HG03066 (cell line): ENCODE results near the gene MS4A4E.
"Not testable (repeated sequence)": the region's sequence is repeated elsewhere in the genome, so short reads cannot be mapped to it uniquely, and the experiment has no call there.

Experiments
- ATAC-seq: cut with Tn5 transposase; IDR thresholded peaks from one replicate; pipeline ENCODE4 v1.9.1; 2021; ENCODE audit warnings: low read depth; ENCODE audit not compliant: unreplicated experiment

MS4A4E gene

DNA sequence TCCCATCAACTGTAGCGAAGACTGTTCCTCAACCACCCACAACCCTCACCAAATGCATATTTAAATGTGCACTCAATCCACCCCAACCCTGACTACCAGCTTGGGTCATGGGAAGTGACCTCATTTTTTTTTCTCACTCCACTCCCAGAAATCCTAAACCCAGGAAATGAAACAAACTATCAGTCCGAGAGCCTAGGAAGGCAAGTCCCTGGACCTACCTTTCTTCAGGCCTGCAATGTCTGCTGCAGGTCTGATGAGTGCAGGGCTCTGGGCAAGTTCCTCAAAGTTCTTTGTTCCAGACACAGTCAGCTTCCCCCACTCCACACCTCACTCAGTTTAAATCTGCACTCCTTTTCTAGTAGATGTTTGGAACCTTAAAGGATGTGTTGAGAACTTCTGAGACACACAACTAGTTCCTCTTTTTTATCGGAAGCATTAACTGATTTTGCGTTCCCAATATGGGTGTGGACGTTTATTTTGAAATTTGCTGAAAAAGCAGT lies at the start of gene MS4A4E:
Gene MS4A4E, minus strand, starts transcription at position 398 of the 500 bp plus-strand sequence. CDS start 13,082 bp downstream, outside the sequence.
- no peak for ATAC-seq

DNA sequence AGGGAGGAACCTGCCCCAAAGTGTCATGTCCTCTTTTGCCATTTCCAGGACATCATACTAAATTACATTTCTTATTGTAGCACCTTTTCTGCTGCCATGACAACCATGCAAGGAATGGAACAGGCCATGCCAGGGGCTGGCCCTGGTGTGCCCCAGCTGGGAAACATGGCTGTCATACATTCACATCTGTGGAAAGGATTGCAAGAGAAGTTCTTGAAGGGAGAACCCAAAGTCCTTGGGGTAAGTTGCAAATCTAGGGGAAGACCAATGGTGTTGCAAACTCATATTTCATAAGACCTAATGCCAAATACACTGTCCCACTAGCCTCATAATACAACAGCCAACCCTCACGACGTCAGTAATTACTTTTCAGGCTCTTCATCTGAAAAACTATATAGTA lies 49.2 kb upstream of the MS4A4E start:
- ATAC-seq = no peak

DNA sequence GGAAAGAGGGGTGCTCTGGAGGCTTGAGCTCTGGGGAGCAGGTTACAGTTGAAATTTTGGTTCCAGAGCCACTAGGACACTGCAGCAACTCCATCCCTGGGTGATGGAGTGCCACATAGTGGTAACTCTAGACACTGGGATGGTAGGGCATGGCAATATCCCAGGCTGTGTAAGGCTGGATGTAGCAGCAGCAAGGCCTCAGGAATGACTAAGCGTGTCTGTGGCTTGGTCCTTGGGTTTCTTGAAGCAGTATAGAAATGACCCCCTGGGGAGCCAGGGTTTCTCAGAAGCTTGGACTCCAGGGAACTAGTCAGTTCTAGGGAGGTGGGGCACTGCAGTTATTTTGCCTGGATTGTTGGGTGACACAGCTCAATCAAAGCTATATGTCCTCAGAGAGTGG lies 45.6 kb upstream of the MS4A4E start:
- no peak for ATAC-seq

DNA sequence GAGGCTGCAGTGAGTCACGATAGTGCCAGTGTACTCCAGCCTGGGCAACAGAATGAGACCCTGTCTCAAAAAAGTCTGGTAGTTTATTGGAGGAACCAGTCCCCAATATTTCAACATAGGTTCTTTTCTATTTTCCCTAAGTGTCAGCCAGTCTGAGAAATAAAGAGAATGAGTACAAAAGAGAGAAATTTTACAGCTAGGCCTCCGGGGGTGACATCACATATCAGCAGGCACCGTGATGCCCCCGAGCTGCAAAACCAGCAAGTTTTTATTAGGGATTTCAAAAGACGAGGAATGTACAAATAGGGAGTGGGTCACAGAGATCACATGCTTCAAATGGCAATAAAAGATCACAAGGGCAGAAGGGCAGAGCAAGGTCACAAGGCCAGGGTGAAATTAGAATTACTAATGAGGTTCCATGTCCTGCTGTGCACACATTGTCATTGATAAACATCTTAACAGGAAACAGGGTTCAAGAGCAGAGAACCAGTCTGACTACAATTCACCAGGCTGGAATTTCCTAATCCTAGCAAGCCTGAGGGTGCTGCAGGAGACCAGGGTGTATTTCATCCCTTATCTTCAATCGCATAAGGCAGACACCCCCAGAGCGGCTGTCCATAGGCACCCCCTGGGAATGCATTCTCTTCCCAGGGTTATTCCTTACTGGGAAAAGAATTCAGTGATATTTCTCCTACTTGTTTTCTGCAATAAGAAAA lies 42.6 kb upstream of the MS4A4E start:
- not testable (repeated sequence) for ATAC-seq

DNA sequence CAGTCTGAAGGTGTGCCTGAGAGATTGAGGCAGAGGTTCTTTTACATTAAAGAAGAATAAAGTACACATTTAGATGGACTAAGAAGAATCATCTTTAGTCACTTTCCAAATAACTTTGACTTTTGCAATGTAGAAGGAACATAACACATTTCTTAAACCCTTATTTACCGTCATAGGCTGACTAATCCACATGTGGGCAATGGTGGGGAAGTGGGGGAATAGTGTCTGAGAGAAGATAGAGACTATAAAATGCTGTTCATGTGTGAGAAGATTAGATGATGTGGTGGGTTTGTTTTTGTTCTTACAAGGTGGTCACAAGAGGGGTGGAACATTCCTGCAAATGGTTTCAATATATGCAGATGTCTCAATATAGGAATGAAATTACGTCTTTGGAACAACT lies 39.3 kb upstream of the MS4A4E start:
- no peak for ATAC-seq

DNA sequence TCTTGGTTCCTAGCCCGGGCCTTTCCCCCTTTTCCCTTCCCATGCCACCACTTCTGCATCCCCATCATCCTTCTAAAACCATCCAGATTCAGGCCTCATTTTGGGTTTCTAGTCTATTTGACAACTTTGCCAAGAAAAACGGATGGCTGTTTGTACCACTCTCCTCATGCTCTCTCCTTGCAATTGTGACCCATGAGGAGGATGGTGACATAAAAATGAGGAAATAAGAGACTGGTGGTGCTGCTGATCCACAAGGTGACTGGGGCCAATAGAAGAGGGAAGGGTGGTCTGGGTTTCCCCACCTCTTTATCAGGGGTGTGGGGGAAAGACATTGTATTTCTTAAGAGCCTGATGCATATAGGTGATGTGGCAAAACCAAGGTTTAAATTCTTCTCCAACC lies 38.5 kb upstream of the MS4A4E start:
- no peak for ATAC-seq

DNA sequence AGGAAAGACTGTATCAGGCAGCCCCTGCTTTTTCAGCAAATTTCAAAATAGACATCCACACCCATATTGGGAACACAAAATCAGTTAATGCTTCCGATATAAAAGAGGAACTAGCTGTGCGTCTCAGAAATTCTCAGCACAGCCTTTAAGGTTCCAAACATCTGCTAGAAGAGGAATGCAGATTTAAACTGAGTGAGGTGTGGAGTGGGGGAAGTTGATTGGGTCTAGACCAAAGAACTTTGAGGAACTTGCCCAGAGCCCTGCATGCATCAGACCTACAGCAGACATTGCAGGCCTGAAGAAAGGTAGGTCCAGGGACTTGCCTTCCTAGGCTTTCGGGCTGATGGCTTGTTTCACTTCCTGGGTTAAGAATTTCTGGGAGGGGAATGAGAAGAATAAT lies 37.5 kb upstream of the MS4A4E start, which contains the start of gene MS4A4A:
Gene MS4A4A, plus strand, starts transcription at position 255 of the 400 bp plus-strand sequence. Its CDS starts 10 bp downstream, at position 265.
- ATAC-seq = no peak

DNA sequence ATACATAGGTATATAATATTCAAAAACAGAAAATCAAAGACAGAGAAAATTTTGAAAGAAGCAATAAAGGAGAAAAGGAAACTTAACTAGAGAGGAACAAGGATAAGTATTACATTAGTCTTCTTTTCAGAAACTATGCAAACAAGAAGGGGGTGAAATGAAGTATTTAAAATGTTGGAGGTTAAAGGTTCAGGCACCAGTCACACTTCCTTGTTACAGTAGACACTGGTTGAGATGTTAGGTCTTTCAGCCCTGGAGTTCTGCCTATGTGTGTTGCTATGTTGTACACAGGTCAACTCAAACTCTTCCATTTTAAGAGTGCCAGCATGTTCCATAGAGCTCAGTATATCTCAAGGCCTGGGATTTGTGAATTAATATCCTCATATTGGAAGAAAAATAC lies 31.5 kb upstream of the MS4A4E start:
- no peak for ATAC-seq

DNA sequence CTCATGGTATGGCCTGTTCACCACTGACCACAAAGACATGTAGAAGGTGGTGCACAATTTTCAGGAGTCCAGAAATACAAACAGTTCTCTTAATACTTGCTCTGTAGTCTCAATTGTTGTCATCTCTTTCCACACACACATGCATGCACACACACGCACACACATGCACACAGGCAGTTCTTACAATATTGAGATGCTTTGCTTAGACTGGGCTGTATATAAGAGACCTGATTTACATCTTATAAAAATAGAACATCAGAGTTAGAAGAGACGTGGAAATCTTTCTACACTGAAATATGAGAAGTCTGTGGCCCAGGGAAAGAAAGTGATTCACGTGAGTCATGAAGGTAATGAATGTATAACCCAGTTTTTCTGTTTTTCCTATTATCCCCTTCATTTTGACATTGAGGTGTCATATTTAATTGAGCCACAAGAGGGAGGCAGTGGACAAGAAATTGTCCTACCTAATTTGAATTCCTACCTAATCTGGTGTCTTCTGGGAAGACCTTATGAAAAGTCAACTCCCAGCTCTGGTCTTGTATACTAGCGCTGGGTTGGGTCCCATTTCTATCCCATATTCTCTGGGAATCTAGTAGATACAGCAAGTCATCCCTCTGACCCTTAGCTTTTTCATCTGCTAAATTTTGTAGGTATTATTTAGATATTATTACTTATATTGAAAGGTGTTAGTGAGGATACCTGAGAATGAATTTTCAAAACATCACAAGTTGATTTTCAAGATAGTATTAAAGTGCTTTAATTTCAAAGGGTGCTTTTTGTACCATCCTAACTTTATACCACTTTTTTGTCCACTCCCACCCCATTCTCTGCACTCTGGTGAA lies 22.7 kb upstream of the MS4A4E start:
- ATAC-seq = no peak

DNA sequence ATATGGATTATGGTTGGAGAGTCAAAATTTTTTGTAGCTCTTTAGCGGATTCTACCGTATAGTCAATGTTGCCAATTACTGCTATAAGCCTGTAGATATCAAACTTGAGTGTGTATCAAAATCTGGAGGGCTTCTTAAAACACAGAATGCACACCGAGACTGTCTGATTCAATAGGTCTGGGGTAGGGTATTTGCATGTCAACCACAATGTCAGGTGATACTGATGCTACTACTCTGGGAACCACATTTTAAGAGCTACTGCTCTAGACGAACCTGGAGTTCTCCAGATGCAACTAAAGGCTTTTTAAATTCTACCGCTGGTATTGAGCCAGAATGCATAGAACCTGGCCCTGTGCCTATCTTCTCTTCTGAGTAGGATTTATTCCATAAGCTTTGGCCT lies 21.7 kb upstream of the MS4A4E start:
- ATAC-seq = no peak

DNA sequence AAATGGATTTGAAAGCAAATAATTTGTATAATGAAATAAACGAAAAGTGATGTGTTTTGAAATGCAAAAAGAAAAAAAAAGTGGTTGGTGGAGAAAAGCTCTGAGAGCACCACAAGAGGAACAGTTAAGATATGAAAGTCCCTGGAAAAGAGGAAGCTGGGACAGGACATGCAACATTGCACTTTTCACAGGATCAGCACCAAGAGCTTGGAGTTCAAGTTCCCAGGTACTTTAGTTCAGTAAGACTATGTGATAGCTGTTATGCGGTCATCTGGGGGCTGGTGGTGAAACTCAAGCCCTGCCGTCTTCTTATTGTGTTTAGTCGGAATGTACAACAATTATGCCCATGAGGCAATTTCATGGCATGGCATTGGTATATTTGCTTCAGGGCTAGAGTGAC lies 20.5 kb upstream of the MS4A4E start:
- ATAC-seq = no peak

DNA sequence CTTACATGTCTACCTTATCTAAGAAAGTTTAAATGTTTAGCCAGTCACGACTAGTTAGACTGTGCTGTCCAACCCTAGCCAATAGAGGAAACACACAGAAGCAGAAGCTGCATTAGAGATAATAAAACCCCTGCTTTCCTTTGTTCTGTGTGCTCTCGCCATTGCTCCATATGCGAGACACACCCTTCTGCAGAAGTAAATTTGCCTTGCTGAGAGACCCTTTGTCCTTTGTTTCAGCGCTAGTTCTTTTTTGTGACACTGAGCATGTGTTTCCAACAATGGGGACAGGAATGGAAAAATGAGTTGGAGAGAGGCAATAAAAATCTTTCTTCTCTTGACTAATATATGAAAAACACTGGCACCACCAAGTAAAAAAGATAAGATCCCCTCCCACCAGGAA lies 18.1 kb upstream of the MS4A4E start:
- ATAC-seq = no peak

DNA sequence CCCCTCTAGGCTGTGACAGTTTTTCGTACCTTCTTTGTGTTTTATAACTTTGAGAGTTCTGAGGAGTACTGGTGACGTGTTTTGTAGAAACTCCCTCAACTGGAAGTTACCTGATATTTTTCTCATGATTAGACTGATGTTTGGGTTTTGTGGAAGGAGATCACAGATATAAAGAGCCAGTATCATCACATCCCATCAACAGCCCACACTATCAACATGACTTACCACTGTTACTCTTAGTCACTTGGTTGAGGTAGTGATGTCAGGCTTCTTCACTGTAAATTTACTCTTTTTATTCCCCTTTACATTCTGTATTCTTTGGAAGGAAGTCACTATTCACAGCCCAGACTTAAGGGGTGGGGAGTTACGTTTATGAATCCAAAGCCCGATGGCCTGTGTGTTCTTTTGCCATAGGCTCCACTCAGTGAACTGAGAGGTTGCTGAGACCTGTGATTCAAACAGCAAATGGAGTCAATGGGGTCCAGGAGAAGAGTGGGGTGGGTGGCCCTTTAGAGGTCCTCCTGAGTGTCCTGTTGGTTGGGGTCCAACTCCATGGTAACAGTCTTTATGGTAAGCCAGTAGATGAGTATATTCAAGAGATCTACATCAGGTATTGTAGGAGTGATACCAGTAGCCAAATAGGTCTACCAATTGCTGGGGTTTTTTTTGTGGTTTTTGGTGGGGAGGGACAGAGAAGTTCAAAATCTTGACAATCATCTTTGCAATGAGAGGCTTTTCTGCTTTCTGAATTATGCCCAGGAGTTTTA lies 15.2 kb upstream of the MS4A4E start:
- ATAC-seq = no peak

DNA sequence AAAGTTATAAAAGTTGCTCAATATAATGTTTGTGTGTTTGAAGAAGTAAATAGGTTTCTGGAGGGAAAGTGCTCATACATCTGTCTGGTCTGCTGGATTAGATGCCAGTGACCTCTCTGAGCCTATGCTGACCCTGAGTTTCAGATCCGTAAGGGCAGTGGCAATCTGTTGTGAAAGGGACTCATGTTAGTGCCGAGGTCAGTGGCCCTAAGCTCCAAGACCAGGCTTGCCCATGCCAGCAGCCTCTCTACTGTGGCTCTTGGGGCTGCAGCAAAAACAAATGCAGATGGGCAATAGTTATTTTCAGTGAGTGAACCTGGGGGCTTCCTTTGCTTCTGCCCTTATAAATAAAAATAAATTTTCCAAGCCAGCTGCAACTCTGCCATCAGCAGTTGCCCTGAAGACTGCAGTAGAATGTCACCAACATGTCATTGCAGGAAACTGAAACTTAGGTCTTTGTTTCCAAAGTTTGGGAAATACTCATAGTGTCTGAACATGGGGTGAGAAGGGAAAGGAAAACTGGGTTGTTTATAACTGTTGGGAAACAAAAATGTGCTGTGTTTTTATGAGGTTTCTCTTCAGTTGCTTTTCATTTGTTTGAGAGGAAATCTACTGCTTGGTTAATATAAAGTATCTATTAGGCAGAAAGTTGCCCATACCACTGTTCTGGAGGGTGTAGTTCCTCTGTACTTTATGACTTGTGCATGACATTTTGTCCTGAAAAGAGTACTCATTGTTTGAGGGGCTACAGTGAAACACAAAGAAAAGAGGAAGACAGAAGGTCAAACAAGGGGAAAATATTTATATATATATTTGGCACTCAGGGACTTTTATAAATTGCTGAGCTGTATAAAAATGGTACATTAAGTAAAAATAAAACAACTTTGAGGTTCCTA lies 9.5 kb upstream of the MS4A4E start:
- no peak for ATAC-seq

DNA sequence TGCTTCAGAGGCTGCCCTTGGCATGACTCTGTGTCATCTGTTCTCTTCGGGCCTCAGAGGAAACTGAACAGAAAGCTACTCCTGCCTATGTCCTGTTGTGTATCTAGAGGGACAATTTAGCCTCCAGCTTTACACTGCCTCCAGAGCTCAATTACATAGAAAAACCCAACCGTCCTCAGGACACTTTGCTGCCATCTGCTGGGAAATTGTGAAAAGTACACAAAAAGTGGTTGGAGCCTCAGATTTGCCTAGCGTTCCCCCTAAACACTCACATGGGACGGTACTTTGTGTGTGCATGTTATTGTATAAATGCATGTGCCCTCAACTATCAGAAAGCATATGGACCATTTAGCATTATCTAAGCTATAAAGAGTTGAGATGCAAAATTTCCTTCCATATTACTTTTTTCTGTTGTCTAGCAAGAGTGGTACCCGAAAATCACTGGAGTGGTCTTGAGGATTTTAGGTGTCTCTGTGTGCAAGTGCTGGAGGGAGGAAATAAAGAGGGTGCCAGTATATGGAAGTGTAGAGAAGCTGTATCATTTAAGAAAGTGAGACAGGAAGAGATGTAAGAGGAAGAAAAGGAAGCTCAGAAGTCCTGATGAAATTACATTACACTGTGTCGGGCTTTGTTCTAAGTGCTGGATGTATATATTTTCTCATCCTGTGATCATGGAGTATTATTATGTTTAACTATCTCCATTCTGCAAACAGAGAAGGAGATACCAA lies 8.7 kb upstream of the MS4A4E start:
- no peak for ATAC-seq

DNA sequence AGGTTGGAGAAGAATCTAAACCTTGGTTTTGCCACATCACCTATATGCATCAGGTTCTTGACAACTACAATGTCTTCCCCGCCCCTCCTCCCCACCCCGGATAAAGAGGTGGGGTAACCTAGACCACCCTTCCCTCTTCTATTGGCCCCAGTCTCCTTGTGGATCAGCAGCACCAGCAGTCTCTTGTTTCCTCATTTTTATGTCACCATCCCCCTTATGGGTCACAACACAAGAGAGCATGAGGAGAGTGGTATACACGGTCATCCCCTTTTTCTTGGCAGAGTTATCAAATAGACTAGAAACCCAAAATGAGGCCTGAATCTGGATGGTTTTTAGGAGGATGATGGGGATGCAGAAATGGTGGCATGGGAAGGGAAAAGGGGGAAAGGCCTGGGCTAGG lies 1.2 kb downstream of the MS4A4E start:
- ATAC-seq = no peak

DNA sequence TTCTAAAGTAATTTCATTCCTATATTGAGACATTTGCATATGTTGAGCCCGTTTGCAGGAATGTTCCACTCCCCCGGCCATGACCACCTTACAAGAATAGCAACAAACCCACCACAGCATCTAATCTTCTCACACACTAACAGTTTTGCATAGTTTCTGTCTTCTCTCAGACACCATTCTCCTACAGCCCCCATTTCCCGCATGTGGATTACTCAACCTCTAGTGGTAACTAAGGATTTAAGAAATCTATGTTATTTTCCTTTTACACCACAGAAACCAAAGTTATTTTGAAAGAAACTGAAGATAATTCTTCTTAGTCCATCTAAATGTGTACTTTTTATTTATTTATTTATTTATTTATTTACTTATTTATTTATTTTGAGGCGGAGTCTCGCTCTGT lies 2.3 kb downstream of the MS4A4E start:
- ATAC-seq = no peak

DNA sequence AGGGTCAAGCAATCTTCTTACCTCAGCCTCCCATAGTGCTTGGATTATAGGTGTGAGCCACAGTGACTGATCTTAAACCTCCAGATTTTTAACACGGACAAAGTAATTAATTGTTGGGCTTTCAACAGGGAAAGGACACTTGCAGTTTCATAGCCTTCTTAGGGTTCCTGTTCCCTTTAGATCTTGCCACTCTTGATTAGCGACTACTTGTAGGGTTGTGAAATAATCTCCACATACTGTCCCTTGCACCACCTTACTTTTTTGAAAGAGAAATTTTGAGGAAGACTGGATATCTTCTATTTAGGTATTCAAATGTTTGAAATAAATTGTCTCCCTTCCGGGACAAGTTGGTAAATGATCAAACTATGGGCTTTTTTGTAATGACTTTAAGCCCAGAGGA lies 7.6 kb downstream of the MS4A4E start:
- ATAC-seq = no peak

DNA sequence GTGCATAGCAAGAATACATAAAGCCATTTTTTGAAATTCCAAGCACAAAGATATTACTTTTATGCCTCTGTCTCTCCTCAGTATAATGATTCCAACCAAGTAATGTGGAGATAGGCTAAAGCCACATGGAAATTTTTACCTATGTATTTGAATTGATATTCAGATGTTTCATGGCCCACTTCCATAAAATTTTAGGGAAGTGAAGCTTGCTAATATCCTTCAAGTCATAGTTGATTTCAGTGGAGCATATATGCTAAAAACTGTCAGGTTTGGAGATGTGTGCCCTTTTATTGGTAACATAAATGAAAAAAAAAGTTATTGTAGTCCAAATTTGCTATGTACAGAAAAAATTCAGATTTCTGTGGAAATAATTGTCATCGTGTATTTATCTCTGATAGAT lies 12.3 kb downstream of the MS4A4E start:
- no peak for ATAC-seq
